Thymus (tissue), 14 donors: ENCODE results near the gene FAM177A1. TPM values are rescaled to one million over a fixed set of nuclear protein-coding genes. Genes with fewer than 3 reads are reported as not detected.

Experiments used
- DNase-seq, 9 donors: peaks; one replicate each; pipeline ENCODE4 v3.0.0-alpha.2; 2013; ENCODE audit warnings: low spot score in 9 of 9, low read depth in 6 of 9, missing footprints in 1 of 9
- H3K27ac ChIP-seq, 2 donors: one replicate each; pipeline ENCODE4 v1.5.1; 2013; ENCODE audit warnings: control low read depth in 1 of 2, low read depth in 1 of 2, low read length in 1 of 2, mild to moderate bottlenecking in 1 of 2, moderate library complexity in 1 of 2
- H3K27me3 ChIP-seq, 2 donors: one replicate each; pipeline ENCODE4 v1.5.1; 2013; ENCODE audit warnings: low read length in 1 of 2; ENCODE audit not compliant: control insufficient read depth in 2 of 2, insufficient read depth in 1 of 2
- H3K36me3 ChIP-seq, 2 donors: one replicate each; pipeline ENCODE4 v1.5.1; 2013; ENCODE audit warnings: low read length in 1 of 2, mild to moderate bottlenecking in 1 of 2, moderate library complexity in 1 of 2; ENCODE audit not compliant: control insufficient read depth in 2 of 2, insufficient read depth in 2 of 2
- H3K4me1 ChIP-seq, 2 donors: one replicate each; pipeline ENCODE4 v1.5.1; 2013; ENCODE audit warnings: low read length in 2 of 2; ENCODE audit not compliant: control insufficient read depth in 2 of 2, insufficient read depth in 2 of 2
- H3K4me3 ChIP-seq, 2 donors: one replicate each; pipeline ENCODE4 v1.5.1; 2013; ENCODE audit warnings: low read length in 2 of 2, control low read depth in 1 of 2, mild to moderate bottlenecking in 1 of 2
- H3K9me3 ChIP-seq, 2 donors: one replicate each; pipeline ENCODE4 v1.5.1; 2013; ENCODE audit warnings: low read length in 1 of 2, mild to moderate bottlenecking in 1 of 2; ENCODE audit not compliant: control insufficient read depth in 2 of 2, insufficient read depth in 1 of 2
- WGBS: extraction: QIAGEN DNeasy Blood & Tissue Kit; methylation state at CpG from one replicate; pipeline ENCODE4 v1.1.7; 2013; 5-methylcytosine and 5-hydroxymethylcytosine counted together
- long read RNA-seq, 10 donors: transcript quantifications; one replicate each; lab custom pipeline, GENCODE V29; 2026
- polyA plus RNA-seq: library from polyadenylated mRNA; stranded (reverse); fragments of 200-250 nt; gene quantifications from one replicate; pipeline ENCODE4 v1.2.3, GENCODE V29; 2013
- total RNA-seq: library from RNA; stranded (reverse); fragments of 120-200 nt; gene quantifications from one replicate; pipeline ENCODE4 v1.2.4, GENCODE V29; 2013
- donor health status: healthy.

The FAM177A1 gene, protein sequence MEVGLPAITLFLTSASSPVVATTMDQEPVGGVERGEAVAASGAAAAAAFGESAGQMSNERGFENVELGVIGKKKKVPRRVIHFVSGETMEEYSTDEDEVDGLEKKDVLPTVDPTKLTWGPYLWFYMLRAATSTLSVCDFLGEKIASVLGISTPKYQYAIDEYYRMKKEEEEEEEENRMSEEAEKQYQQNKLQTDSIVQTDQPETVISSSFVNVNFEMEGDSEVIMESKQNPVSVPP
- total RNA-seq (25.3 TPM), polyA plus RNA-seq (65.1 TPM)
- long read RNA-seq, donor 1 = 0 reads
- long read RNA-seq, donor 2 = 0 reads
- long read RNA-seq, donor 3, partial matches to known transcripts = 103 of 127 reads
- long read RNA-seq, donor 3, other reads (novel, unspliced or antisense) = 13 of 127 reads
- long read RNA-seq, donor 4, partial matches to known transcripts = 0 of 6 reads
- long read RNA-seq, donor 4, other reads (novel, unspliced or antisense) = 0 of 6 reads
- long read RNA-seq, donor 5, transcript FAM177A1-202 (6 exons, 858 nt) = major isoform, 9 of 122 reads
- long read RNA-seq, donor 5, partial matches to known transcripts = 72 of 122 reads
- long read RNA-seq, donor 5, other reads (novel, unspliced or antisense) = 34 of 122 reads
- long read RNA-seq, donor 6, partial matches to known transcripts = 6 of 45 reads
- long read RNA-seq, donor 6, other reads (novel, unspliced or antisense) = 33 of 45 reads
- long read RNA-seq, donor 7, partial matches to known transcripts = 36 of 68 reads
- long read RNA-seq, donor 7, other reads (novel, unspliced or antisense) = 22 of 68 reads
- long read RNA-seq, donor 8, partial matches to known transcripts = 0 of 3 reads
- long read RNA-seq, donor 8, other reads (novel, unspliced or antisense) = 0 of 3 reads
- long read RNA-seq, donor 9, partial matches to known transcripts = 24 of 46 reads
- long read RNA-seq, donor 9, other reads (novel, unspliced or antisense) = 19 of 46 reads
- long read RNA-seq, donor 10, transcript FAM177A1-202 (6 exons, 858 nt) = major isoform, 5 of 8 reads
- long read RNA-seq, donor 10, partial matches to known transcripts = 0 of 8 reads
- long read RNA-seq, donor 10, other reads (novel, unspliced or antisense) = 0 of 8 reads

DNA sequence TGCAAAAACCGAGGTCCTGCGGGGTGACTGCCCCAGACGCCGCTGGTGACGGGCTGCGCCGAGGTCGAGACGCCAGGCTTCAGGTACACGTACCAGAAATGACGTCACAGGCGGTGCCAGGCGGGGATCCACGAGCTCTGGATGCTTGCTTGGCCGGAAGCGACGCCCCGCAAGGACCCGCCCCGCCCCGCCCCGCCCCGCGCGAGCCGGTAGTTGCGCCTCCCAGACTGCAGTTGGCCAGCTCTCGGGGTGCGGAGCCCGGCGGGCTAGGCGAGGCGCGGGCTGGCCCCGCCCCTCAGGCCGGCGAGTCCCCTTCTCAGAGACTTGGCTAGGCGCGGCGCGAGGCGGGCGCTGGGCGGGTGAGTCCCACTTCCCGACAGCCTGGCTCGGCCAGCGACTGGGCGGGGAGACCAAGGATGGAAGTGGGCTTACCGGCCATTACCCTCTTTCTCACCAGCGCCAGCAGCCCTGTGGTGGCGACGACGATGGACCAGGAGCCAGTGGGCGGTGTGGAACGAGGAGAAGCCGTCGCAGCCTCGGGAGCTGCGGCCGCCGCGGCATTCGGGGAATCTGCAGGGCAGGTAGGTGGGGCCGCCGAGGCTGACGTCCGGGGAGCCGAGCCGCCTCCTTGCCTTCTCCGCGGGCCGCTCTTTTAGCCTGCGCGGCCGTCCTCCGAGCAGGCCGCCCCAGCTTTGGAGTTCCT lies at the start of gene FAM177A1:
Gene FAM177A1 (plus strand): TSS at position 225 of the 703 bp plus-strand sequence. CDS start 192 bp downstream, at position 417.
- H3K4me1 ChIP-seq = peaks cover 4 to 7% of the 10 kb centered on the region in 2 donors
- peak; percentile 81 to 96 (median 92) for DNase-seq
- H3K36me3 ChIP-seq = peaks cover 0 to 8% of the 10 kb centered on the region in 2 donors
- no peaks in the 10 kb centered on the region for H3K9me3 ChIP-seq
- no peaks in the 10 kb centered on the region for H3K27me3 ChIP-seq
- peak within 1 kb of the TSS; percentile 68 to 78 for H3K4me3 ChIP-seq
- under 1% methylated on average over 77 of the region's 77 CpGs for WGBS
- peak within 1 kb of the TSS; percentile 90 to 96 for H3K27ac ChIP-seq

DNA sequence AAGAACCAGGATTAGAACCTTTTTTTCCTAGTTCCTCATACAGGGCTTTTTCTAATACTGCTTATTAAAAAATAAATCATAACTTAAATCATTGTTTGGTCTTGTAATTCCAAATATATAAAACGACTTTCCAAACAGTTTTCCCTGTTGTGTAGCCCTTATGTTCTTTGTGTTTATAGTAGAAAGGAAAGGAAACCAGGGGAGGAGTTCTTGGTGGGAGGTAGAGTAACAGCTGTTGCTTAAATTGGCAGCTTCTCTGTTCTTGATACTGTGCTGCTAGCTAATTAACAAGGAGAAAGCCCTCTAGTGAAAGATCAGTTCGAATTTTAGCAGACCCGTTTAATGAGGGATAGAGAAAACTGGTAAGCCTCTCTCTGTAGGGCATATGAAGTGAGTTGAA lies 48.3 kb upstream of the FAM177A1 start:
- no peaks in the 10 kb centered on the region for H3K9me3 ChIP-seq
- H3K27me3 ChIP-seq = no peaks in the 10 kb centered on the region
- no peaks in the 10 kb centered on the region for H3K4me1 ChIP-seq
- 81% methylated on average over 3 of the region's 3 CpGs for WGBS
- no peak overlapping the region for H3K27ac ChIP-seq
- no peak overlapping the region for H3K4me3 ChIP-seq
- H3K36me3 ChIP-seq = peaks cover 3 to 15% of the 10 kb centered on the region in 2 donors
- DNase-seq = no peak

DNA sequence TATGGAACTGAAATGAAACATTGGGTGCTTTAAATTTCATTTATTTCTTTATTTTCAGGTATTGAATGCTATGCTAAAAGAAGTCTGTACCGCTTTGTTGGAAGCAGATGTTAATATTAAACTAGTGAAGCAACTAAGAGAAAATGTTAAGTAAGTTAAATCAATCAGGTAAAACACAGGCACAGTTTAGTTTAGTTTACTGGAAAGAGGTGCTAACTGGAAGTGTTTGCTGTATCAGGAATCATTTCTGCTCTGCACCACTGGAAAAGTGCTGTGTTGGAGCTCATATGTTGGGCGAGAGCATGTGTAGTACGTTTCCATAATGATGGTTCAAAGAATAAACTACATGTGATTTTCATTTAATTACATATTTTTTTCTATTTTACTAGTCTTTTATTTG lies 46.6 kb upstream of the FAM177A1 start:
- no peaks in the 10 kb centered on the region for H3K9me3 ChIP-seq
- H3K36me3 ChIP-seq = peaks cover 3 to 23% of the 10 kb centered on the region in 2 donors
- H3K27ac ChIP-seq = no peak overlapping the region
- WGBS = 95% methylated on average over 3 of the region's 3 CpGs
- DNase-seq = no peak
- no peaks in the 10 kb centered on the region for H3K27me3 ChIP-seq
- no peaks in the 10 kb centered on the region for H3K4me1 ChIP-seq
- H3K4me3 ChIP-seq = no peak overlapping the region

DNA sequence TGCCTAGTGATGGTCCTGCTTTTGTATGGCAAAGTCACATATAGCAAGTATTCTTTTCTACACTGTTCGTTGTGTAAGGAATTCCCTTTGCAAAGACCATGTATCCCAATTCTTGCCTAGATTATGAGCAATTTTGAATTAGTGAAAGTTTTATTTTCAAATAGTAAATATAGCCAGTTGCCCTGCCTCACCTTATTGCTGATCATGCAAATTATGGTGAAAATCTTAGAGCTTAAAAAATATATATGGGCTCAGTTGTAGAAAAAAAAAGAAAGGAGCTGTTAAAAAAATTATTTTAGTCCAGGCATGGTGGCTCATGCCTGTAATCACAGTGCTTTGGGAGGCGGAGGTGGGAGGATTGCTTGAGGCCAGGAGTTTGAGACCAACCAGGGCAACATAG lies 44.5 kb upstream of the FAM177A1 start:
- no peaks in the 10 kb centered on the region for H3K27me3 ChIP-seq
- no peak for DNase-seq
- H3K36me3 ChIP-seq = peaks cover 6 to 23% of the 10 kb centered on the region in 2 donors
- H3K9me3 ChIP-seq = no peaks in the 10 kb centered on the region
- no peaks in the 10 kb centered on the region for H3K4me1 ChIP-seq
- 96% methylated on average over 2 of the region's 2 CpGs for WGBS
- H3K4me3 ChIP-seq = no peak overlapping the region
- H3K27ac ChIP-seq = no peak overlapping the region

DNA sequence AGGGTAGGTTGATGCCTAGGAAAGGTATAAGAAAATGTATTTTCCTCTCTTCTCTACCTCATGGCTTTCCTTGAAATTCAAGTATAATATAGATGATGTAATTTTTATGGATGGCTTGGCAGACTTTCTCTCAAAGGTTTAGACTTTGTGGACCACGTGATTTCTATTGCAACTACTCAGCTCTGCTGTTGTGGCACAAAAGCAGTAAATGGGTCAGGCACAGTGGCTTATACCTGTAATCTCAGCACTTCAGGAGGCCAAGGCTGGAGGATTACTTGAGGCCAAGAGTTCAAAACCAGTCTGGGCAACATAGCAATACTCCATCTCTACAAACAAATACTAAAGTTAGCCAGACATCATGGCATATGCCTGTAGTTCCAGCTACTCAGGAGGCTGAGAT lies 41.2 kb upstream of the FAM177A1 start:
- H3K36me3 ChIP-seq = peaks cover 3 to 32% of the 10 kb centered on the region in 2 donors
- H3K27ac ChIP-seq = no peak overlapping the region
- H3K9me3 ChIP-seq = no peaks in the 10 kb centered on the region
- H3K4me3 ChIP-seq = no peak overlapping the region
- no peak for DNase-seq
- no peaks in the 10 kb centered on the region for H3K4me1 ChIP-seq
- WGBS = 98% methylated on average over 1 of the region's 1 CpG
- H3K27me3 ChIP-seq = no peaks in the 10 kb centered on the region

DNA sequence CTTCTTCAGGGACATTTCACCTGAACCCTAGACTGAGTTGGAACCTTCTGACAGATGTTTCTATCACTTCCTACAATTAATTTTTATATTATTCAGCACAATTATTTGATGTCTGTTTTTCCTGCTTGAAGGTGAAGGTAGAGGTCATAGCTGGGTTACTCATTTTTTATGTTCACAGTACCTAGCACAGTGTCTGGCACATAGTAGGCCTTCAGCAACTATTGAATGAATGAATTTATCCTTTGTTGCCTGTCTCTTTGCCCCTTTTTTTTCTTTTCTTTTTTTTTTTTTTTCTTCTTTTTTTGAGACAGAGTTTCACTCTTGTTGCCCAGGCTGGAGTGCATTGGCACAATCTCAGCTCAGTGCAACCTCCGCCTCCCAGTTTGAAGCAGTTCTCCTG lies 29.5 kb upstream of the FAM177A1 start:
- H3K4me1 ChIP-seq = no peaks in the 10 kb centered on the region
- no peaks in the 10 kb centered on the region for H3K9me3 ChIP-seq
- peaks cover 24 to 46% of the 10 kb centered on the region in 2 donors for H3K36me3 ChIP-seq

DNA sequence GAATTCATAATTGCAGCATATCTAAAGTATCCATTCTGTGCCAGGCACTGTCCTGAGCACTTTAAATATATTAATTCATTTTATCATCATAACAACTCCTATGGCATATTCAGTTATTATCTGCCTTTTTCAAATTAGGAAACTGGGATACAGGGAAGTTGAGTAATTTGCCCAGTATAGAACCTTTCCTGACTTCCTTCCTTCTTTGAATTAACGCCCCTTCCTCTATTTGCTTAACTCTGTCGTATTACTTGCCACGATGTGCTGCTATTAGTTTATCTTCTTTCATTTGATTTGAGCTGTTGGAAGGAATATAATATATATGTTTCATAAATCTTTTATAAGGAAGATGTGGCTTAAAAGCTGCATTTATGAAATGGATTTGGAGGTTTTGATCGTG lies 25.4 kb upstream of the FAM177A1 start:
- DNase-seq = no peak
- no peak overlapping the region for H3K4me3 ChIP-seq
- WGBS = 88% methylated on average over 4 of the region's 4 CpGs
- no peaks in the 10 kb centered on the region for H3K4me1 ChIP-seq
- no peaks in the 10 kb centered on the region for H3K9me3 ChIP-seq
- peaks cover 19 to 34% of the 10 kb centered on the region in 2 donors for H3K36me3 ChIP-seq
- H3K27me3 ChIP-seq = no peaks in the 10 kb centered on the region
- H3K27ac ChIP-seq = no peak overlapping the region

More for the DNA sequence above, 29.5 kb upstream of the FAM177A1 start:
- DNase-seq = no peak
- 93% methylated on average over 1 of the region's 1 CpG for whole genome bisulfite sequencing
- Histone ChIP-seq H3K27ac (no peak overlapping the region), H3K27me3 (no peaks in the 10 kb centered on the region), H3K4me3 (no peak overlapping the region)

DNA sequence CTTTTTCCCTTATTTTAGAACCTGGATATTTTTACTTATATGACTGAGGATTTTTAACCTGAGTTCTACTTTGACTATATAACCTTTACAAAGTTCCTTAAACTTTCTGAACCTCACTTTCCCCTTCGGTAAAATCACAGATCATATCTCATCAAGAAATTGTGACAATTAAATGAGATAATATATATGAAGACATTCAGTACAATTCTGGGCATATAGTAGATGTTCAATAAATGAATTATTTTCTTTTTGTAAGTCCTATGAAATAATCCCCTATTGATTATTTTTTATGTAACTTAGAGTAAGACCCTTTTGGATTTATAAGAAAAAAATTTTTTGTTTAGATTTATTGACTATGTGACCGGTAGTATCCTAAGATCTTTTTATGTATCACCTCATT lies 17.6 kb upstream of the FAM177A1 start:
- H3K36me3 ChIP-seq = peaks cover 13 to 23% of the 10 kb centered on the region in 2 donors
- no peaks in the 10 kb centered on the region for H3K9me3 ChIP-seq
- H3K4me1 ChIP-seq = no peaks in the 10 kb centered on the region
- DNase-seq = no peak
- no peaks in the 10 kb centered on the region for H3K27me3 ChIP-seq
- no peak overlapping the region for H3K27ac ChIP-seq
- no peak overlapping the region for H3K4me3 ChIP-seq
- 98% methylated on average over 2 of the region's 2 CpGs for WGBS
